Activated CD4-positive, alpha-beta T cell treated with anti-CD3 and anti-CD28 coated beads, Interleukin-2, amount 50 U/mL, for 4 hours (primary cell): ENCODE results near the gene PHACTR3.

Experiments
- DNase-seq, 2 experiments: peaks; one replicate each; pipeline ENCODE4 v3.0.0-alpha.2; 2020

PHACTR3 gene

DNA sequence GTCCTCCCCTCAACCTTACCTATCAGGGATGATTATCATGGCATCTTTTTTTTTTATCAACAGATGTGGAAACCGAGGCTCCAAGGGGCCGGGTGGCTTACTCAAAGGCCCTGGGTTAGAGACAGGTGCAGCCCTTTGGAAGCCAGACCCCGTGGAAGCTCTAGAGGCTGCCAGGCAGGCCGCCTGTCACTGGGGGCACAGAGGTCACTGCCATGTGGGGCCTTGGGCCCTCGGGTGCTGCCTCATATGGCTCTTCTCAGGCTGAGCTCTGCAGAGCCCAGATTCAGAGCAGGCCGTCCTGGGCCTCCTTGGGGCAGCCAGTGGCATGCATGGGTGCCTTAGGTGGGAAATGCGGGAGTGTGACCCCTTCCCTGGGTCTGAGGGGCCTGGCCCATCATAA lies 136.3 kb downstream of the PHACTR3 start:
- no peak for DNase-seq

DNA sequence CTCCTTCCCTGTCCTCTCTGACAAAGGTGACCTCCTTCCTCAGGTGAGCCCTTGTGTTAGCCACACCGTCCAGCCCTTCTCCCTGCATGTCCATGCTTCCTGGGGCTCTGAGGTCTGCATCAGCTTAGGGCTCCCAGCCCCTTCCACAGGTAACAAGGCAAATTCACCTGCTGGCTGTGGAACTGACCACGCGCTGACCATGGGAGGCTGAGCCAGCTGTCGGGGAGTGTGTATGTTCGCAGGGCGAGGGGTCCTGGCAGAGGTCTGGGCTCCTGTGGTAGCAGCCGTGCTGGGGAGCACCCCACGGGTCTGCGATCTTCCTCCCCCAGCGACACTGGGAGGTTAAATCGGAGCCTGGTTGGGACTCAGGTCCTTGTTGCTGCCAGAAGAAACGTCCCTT lies 136.7 kb downstream of the PHACTR3 start:
- no peak for DNase-seq

DNA sequence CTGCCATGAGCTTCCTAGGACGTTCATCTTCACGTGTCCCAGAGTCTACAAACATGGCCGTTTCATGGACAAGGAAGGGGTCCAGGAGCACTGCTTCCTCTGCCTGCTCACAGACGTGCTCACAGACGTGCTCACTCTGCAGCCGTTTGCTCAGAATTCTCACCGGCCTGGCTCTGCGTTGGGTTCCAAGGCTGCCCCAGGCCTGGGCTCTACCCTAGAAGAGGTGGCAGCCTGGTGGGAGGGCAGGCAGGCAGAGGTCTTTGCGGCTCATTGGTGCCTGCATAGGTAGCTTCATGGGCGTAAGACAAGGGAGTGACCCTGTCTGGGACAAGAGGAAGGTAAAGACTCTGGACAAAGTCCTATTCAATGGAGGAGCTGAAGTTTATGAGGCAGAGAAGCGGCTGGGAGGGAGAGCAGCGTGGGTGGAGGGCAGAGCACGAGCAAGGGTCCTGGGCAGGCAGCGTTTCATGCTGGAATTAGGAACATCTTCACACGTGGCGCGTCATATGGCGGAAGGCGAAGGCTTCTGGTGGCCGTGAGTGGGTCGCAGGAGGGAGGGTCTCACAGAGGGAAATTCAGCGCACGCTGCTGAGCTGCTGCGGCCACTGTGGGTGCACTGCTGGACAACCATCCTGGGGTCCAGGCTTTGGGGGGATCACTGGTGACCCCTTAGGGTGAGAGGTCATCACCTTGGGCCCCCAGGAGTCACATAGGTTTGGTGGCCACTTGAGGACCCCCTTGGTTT lies 138.2 kb downstream of the PHACTR3 start:
- no peak for DNase-seq

DNA sequence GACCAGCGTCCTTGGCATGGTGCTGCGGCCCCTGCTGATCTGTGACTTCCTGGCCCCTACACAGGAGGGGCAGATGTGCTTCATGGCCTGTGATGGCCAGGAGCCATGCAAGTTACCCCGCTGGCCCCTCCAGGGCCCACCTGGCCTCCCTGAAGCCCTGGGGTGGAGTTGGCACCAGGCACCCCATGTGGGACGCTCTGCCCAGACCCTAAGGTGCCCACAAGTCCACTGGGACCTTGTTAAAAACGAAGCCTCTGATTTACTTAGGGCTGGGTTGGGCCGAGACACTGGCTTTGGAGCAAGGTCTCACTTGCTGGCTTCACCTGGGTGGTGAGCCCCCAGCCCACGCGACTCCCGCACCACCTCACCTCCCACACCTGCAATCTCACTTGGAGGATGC lies 139.0 kb downstream of the PHACTR3 start:
- DNase-seq, result no peak

DNA sequence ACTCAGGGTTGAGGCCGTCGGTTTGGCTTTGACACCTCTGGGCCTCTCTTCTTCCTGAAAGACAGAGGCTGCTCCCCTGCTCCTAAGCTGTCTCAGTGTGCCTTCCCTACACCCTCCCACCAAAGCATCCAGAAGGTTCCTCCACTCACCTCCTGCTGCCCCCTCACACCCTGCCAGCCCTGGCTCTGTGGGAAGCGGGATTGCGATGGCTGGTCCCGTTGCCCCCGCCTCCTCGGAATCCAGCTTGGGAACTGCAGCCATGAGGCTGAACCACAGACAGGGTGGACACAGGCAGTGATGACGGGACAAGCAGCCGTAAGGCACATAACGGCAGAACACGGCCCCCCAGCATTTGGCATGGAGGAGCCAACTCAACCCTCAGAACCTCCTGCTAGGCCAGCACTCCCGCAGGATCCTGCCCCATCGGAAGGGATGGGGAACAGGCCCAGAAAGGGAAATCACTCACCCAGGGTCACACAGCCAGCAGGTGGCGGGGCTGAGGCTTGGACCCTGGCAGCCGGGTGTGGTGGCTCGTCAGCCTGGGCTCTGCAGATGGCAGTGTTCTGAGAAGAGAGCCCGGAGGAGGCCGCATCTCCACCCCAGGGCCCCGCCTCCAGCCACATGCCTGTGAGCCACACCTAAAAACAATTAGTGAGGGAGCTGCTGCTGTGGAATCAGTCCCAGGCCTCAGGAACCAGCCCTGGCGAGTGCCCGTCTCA lies 139.6 kb downstream of the PHACTR3 start:
- no peak for DNase-seq

DNA sequence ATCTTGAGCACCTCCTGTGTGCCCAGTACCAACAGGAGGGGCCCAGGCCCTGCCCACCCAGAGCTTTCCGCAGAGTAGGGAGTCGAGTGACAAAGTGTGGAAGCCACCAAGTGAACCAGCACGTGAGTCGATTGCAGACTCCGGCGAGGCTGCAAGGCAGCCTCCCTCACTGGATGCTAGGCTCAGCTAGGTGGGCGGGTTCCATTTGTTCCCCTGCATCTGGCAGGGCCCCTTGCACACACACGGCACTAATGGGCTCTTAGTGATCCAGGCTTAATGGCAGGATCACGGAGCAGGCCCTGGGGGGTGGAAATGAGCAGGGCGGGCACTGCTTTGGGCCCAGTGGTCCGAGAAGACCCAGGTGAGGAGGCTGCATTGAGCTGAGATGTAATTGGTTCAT lies 140.4 kb downstream of the PHACTR3 start:
- DNase-seq, result no peak

DNA sequence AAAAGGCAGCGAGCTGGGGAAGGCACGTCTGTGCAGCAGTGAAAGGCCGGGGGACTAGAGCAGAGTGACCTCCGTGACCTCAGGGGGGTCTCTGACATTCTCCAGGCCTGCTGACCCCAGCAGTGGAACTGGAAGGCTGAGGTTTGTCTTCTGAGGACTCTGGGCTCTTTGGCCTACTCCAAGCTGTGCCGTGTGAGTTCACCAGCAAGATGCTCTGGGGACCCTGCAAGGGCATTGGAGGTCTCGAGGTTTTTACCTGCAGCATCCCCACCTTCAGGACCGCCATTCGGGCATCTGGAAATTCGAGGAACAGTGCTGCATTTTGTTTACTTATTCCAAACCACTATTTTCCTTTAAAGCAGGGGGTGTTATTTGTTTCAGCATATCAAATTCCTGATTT lies 140.9 kb downstream of the PHACTR3 start:
- DNase-seq, result no peak

DNA sequence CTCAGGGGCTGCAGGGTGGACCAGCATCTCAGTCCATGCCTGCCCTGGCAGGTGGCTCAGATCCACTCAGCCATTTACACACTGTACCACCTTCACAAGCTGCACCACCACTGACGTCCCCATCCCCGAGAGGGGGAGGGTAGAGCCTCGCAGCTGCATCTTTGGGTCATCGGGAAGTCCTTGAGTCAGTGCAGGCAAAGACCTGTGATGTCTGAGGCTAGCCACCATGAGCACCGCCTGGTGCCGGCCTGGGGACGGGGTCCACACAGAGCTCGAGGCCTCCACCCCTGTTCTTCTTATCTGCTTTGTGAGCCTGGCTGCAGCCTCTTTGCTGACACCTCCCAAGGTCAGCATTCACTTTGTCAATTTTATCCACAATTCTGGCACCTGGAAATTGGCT lies 141.4 kb downstream of the PHACTR3 start:
- no peak for DNase-seq

DNA sequence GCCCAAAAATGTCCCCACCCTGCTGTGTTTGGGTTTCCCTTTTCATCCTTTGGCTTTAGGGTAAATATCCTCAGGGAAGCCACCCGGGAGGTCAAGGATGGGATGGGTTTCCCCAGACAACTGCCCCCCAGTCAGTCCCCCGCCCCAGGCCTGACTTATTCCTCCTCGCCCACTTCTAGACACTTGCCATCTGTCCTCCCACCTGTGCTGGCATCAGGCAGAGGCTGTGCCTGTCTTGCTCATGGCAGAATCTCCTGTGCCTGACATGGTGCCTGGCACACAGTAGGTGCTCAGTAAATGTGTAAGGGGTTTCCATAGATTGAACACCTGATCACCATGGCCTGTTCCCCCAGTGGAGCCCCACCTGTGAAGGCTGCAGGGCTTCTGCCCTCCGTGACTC lies 141.8 kb downstream of the PHACTR3 start:
- no peak for DNase-seq

DNA sequence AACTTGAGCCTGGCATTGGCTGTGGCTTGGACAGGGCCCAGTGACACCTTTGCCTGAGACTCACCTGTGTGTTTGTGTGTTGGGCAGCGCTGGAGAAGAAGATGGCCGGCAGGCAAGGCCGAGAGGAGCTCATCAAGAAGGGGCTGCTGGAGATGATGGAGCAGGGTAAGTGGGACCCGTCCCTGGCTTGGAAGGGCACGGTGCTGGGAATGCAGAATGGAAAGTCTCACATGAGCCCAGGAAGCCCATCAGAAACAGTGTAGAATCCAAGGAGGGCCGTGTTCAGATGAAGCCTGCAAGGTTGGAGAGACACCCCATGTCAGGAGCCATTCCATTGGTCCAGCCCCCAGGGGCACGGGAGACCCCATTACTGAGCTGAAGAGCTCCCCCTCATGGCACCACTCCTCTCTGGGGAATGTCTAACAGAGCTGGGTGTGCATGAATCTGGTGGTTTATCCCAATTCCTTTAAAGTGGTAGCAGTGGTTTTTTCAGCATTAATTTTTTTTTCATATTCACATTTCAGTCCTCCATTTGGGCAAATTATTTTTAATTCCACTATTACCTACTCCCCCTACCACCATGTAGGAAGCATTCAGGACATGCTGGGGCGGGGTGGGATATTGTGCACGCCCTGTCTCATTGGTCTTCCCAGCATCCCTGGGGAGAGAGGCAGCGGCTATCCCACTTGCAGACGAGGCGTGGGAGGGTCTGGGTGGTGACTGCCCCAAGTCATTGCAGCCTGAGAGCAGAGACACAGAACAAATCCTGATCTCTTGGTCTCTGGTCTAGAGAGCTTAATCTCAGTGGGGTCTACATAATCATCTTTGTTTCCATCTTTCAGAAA lies 143.6 kb downstream of the PHACTR3 start:
- no peak for DNase-seq

DNA sequence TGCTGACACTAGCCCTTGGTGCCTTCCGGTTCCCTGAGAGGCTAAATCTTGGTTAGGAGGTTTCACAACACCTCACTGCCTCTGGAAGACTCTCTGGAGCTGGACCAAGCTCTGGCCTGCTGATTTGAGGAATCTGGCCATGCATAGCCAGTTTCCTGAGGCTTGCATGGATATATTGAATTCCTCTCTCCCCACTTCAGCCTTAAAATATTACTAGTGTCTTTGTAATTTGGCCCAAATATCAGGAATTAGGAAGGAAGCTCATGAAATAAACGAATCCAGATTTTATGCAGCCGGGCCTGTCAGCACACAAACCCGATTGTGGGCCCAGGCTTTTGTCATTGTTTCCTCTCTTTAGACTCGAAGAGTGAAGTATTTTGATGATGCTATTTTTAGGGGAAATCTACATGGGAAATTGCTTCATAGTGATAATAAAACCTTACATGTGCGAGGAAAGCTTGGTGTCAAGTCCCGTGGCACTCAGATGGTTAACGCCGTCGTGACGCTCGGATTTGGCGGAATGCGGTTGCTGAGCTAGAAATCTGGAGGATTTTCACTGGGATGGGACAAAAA lies 144.4 kb downstream of the PHACTR3 start:
- DNase-seq, result no peak

DNA sequence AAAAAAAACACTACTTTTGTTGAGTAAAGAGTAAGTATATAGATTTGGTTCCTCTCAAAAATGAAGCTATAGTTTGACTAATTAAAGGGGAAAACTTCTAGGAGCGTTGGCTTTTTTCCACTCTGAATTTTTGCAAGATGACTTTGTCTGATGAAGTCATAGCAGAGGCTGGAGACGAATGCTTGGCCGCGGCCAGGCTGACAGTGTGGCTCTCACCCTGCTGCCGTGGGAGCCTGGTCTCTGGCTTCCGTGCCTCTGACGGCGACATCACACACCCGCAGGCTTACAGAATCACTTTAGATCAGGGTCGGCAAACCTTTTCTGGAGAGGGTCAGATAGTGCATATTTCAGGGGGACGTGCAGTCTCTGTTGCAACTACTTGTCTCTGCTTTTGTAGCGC lies 145.0 kb downstream of the PHACTR3 start:
- no peak for DNase-seq

DNA sequence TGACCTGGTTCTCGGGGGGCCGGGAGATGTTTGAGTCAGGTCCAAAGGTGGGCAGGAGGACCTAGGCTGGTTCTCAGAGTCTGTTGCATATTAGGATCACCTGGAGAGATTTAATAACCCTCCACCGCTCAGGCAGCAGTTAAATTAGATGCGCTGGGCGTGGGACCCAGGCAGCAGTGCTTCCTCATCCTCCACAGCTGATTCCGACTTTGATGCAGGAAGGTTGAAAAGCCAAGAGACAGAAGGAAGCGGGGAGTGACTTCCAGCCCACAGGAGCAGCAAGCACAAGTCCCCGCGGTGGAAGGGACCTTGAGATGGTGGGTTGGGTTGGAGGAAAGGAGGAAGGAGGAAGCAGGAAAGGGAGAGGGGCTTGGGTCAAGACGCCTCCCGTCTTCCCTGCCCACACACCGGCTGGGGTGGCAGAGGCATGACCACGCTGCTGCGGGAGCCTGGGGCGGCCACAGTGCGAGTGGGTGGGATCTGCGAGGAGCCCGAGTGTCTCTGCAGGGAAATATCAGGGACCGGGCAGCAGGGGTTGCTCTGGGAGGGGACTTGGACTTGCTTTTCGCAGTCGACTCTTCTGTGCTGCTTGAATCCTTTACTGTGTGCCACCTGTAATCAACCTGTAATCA lies 146.0 kb downstream of the PHACTR3 start:
- no peak for DNase-seq

DNA sequence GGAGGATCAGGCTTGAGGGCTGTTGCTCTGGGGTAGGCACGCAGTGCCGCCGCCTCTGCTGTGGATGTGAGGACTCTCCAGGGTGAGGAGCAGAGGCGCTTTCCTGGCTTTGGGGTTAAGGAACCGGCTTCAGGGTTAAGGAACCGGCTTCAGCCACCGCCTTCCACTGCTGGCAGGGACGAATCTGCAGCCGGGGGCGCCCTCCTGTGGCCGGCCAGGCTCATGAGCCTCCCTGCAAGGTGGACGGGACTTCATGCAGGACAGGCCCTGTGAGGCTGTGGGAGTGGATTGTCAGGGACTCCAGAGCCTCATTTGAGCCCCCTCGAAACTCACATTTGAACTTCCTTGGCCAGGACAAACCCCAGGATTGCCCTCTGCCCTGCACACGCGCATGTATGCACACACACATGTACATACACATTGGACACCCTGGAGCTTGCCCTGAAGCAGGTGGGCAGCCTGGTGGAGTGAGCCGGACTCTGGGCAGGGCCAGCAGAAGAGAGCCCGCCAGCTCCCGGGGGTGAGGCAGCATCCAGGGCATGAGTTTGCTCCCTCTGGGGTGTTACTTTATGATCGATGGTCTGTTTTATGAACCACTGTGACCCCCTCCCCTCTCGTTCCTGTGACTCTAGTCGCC lies 146.9 kb downstream of the PHACTR3 start:
- no peak for DNase-seq

DNA sequence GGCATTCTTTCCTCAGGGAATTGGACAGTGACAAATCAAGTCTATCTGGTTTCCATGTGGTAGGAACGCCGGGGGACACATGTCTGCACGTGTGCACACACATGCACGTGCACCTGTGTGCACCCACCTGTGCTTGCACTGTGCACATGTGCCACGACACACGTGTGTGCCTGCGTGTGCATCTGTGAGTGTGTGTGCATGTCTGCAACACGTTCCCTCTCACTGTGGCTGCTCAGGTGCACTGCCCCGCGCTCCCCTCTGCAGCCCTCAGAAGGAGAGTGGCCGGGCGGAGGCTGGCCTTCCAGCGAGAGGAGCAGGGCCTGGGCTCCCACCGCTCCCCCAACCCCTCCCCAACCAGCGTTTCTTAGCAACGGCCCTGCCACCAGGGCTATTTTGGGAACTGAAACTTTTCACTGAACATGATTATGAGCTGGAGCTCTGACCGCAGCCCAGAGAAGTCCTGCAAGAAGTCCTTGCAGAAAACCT lies 147.8 kb downstream of the PHACTR3 start:
- no peak for DNase-seq

DNA sequence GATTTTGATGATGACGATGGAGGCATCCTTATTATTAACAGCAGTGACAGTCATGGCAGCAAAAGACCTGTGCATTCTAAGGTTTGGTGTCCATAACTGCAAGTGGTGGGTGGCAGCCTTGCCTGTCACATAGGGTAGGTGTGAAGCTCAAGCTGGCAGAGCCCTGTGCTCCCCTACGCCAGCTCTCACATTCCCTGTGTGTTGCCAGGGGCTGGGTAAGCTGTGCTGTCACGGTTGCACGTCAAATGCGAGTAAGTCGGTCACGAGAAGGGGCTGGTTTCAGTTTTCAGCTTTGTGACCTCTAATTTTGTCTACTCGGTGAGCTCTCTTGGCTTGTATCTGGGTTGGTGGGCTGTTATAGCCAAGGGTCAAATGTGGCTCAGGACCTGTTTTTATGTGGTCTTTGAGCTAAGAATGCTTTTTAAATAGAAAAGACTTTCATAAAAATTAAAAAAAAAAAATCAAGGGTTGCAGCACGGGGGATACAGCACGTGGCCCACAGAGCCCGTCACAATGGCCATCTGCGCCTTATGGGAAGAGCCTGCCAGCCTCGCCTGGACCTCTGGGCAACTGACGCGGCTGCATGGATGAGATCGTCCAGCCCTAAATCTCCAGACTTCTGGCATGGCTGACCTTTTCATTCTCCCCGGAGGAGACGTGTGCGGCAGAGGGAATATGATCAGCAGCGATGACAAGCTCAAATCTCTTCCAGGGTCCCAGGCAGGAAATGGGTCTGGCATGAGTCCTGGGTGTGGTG lies 148.5 kb downstream of the PHACTR3 start:
- DNase-seq, result no peak

DNA sequence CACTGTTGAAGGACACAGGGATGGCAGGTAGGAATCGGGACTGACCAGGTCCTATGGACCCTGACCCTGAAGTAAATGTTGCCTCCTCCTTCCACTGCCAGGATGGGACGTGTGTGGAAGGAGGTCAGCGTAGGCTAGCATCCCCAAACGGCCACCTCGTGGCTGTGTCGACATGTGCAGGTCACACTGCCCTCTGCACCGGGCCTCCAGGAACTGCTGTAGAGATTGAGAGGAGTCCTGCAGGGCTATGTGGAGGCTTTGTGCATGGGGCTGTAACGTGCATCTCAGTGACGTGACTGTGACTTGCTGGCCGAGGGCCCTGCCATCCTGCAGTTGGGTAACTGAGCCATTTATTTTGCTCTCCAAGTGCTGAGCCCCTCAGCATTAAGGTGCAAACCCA lies 149.5 kb downstream of the PHACTR3 start:
- no peak for DNase-seq

DNA sequence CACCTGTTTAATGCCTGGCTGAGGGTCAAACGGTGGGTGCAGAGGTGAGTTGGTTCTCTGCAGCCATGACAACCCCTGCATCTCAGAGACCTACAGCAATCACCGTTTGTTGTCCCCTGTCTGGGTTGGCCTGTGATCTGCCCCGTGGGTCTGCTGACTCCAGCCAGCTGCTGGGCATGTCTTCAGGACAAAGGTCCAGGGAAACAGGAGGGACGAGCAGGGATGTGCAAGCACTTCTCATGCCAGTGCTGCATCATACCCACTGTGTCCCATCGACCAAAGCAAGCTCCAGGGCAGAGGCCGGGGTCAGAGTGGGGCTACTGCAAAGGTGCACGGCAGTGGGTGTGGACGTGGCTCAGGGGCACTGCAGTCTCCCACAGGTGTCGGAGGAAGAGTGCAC lies 150.2 kb downstream of the PHACTR3 start:
- DNase-seq, result no peak

DNA sequence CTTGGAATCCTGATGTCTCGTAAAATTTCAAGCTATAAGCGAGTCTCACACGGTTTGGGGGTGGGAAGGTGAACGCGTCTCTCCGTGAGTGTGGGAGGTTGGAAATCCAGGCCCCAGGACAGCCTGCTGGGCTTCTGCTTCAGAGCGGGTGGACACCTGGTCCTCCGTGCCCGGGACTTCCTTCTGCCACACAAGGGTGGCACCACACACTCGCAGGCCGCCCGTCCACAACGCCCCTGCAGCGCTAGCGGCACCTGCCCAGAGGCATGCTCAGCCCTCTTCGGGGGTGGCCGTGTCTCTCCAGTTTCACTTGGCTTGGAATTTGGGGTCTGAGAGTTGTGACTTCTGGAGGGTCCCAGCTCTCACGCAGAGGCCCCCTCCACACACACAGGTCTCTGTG lies 151.9 kb downstream of the PHACTR3 start:
- DNase-seq, result no peak

DNA sequence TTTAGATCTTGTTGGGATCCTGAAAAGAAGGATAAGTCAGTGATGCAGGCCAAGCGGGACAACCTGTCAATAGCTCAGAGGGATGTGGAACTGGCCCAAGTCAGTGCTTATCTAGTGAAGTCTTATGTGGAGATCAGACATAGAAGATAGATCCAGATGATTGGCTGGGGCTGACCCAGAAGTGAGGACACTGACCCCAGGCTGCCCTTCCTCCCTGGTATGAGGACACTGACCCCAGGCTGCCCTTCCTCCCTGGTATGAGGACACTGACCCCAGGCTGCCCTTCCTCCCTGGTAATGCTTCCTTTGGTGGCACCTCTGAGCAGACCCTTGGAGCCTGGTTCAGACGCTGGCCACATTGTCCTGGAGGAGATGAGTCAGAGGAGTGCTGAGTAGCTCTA lies 159.7 kb downstream of the PHACTR3 start:
- no peak for DNase-seq

DNA sequence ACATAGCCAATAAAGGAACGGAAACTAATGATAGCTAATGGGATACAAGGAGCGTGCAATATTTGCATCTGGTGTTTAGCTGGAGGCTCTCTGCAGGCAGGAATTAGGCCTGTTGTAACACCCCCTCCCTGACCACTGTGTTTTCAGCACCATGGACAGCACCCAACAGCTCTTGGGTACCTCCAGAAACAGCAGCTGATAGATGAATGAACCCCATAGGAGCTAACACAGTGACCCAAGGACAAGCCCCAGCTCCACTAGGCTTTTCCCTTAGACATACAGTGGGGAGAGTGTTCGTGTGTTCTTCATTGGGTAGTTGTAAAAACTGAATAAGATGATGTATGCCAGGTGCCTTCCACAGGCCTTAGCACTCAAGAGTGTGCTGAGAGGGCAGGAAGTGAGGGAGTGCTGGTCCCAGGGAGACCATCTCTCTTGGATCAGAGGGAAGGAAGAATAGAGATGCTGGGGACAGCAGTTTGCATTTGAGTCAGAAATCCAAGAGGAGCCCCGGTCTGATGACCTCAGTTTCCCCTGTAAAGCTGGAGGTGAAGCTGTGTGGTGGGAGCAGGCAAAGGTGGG lies 161.3 kb downstream of the PHACTR3 start:
- DNase-seq, result no peak
